HepG2 (cell line): ENCODE results near the gene PIP5KL1. TPM values are rescaled to one million over a fixed set of nuclear protein-coding genes. Genes with fewer than 3 reads are reported as not detected.

Source experiments
- ATRX ChIP-seq: sonication (generic); formaldehyde crosslinking; IDR thresholded peaks from 2 replicates; pipeline ENCODE4 v1.4.0; 2020; ENCODE audit warnings: missing genetic modification reagents, borderline replicate concordance
- DNMT3B ChIP-seq: conservative IDR thresholded peaks from 2 replicates; pipeline ENCODE4 v1.6.1; 2016; ENCODE audit warnings: missing biosample characterization, control low read depth
- KAT8 ChIP-seq: IDR thresholded peaks from 2 replicates; pipeline ENCODE4 v1.6.1; 2016; ENCODE audit warnings: missing genetic modification reagents, missing compliant biosample characterization
- MATR3 ChIP-seq: sonication (generic); formaldehyde crosslinking; IDR thresholded peaks from 2 replicates; pipeline ENCODE4 v1.4.0; 2020; ENCODE audit warnings: missing genetic modification reagents
- REXO4 ChIP-seq: sonication (generic); formaldehyde crosslinking; IDR thresholded peaks from 2 replicates; pipeline ENCODE4 v1.8.0; 2022; ENCODE audit warnings: missing genetic modification reagents, mild to moderate bottlenecking, borderline replicate concordance
- SOX6 ChIP-seq, 2 experiments: fragments of 450-650 bp in 1 of 2; sonication (generic) in 1 of 2; formaldehyde crosslinking in 1 of 2; IDR thresholded peaks; 2 replicates each; pipeline versions ENCODE4 v1.4.0 to v1.6.1; 2017 to 2020; ENCODE audit warnings: antibody characterized with exemption in 1 of 2, mild to moderate bottlenecking in 1 of 2, missing genetic modification reagents in 1 of 2
- ZBTB42 ChIP-seq: sonication (generic); formaldehyde crosslinking; IDR thresholded peaks from 2 replicates; pipeline ENCODE4 v1.5.0; 2020; ENCODE audit warnings: mild to moderate bottlenecking, missing genetic modification reagents
- ZC3H4 ChIP-seq: sonication (generic); formaldehyde crosslinking; IDR thresholded peaks from 2 replicates; pipeline ENCODE4 v1.4.0; 2020; ENCODE audit warnings: missing genetic modification reagents, borderline replicate concordance
- ZNF264 ChIP-seq: sonication (generic); formaldehyde crosslinking; IDR thresholded peaks from 2 replicates; pipeline ENCODE4 v1.4.0; 2020; ENCODE audit warnings: missing genetic modification reagents
- polyA plus RNA-seq, 8 experiments: library from polyadenylated mRNA; depleted of rRNA in 3 of 8; stranded (reverse) in 7 of 8; unstranded in 1 of 8; fragments of >200 nt; fragmentation: Illumina TruSeq in 4 of 8; extraction: Trizol in 4 of 8; gene quantifications; 2 replicates each; pipeline versions ENCODE4 v1.2.1 to v1.2.3, GENCODE V29; 2011 to 2016; ENCODE audit warnings: low read depth in 4 of 8, missing spikeins in 1 of 8, mixed read lengths in 1 of 8; ENCODE audit not compliant: insufficient read depth in 1 of 8
- total RNA-seq, 5 experiments: library from RNA; depleted of rRNA; stranded (reverse); fragments of >200 nt; fragmentation: Illumina TruSeq; extraction: Trizol; gene quantifications; 2 replicates each; pipeline ENCODE4 v1.2.3, GENCODE V29; 2016; ENCODE audit warnings: low read depth in 1 of 5
- TF ChIP-seq, protein P1 (sequence below): sonication (generic); formaldehyde crosslinking; IDR thresholded peaks from 2 replicates; pipeline ENCODE4 v1.4.0; 2020; ENCODE audit warnings: missing genetic modification reagents, borderline replicate concordance
- TF ChIP-seq, protein P2 (sequence below): sonication (generic); formaldehyde crosslinking; IDR thresholded peaks from 2 replicates; pipeline ENCODE4 v1.4.0; 2020; ENCODE audit warnings: missing genetic modification reagents
- TF ChIP-seq, protein P3 (sequence below): IDR thresholded peaks from 2 replicates; pipeline ENCODE4 v1.4.0; 2020; ENCODE audit warnings: mild to moderate bottlenecking, missing genetic modification reagents
- TF ChIP-seq, protein P4 (sequence below): IDR thresholded peaks from 2 replicates; pipeline ENCODE4 v1.6.1; 2016; ENCODE audit warnings: low read depth, missing genetic modification reagents, missing compliant biosample characterization

The PIP5KL1 gene
- total and polyA plus RNA-seq, 2 of the 13 experiments (the other 11 are each of a cell fraction or from before 2014, with no cell fraction given) = 0.20 to 0.49 TPM

DNA sequence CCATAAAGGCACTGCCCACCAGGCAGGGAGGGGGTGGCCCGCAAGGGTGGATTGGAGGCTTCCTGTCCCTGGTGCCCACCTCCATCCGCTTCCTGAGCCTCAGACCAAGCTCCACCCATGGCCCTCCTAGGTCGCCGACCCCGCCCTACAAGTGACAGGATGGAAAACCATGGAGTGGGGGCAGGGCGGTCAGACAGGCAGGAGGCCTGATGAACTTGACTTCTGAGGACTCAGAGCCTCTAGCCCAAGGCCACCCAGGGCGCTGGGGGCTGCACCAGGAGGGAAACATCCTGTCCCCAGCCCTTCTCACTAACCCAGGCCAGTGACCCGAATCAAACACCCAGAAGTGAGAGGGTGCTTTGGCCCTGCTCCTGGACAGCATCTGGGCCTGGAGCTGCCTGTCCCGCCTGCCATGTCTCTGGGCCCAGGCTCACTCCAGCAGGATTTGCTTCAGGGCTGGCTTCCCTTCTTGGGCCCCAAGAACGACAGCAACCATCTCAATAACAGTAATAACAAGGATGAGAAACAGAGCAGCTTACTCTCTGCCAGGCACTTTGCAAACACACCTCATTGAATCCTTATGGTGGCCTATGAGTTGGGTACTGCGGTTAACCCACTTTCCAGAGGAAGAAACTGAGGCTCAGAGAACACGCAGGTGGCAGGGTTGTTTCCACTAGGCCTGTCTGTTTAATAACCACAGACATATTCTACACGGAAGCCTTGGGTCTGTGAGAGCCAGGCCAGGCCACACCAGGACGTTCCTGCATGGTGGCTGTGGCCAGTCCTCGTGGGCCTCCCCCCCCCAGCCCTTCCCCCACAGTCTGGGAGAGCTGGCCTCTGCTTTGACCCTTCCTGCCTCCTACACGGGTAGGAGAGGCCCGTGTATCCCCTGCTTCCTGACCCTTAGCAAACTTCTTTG is 26.8 kb downstream of the PIP5KL1 start (continued):
- TF ChIP-seq, protein P1, sequence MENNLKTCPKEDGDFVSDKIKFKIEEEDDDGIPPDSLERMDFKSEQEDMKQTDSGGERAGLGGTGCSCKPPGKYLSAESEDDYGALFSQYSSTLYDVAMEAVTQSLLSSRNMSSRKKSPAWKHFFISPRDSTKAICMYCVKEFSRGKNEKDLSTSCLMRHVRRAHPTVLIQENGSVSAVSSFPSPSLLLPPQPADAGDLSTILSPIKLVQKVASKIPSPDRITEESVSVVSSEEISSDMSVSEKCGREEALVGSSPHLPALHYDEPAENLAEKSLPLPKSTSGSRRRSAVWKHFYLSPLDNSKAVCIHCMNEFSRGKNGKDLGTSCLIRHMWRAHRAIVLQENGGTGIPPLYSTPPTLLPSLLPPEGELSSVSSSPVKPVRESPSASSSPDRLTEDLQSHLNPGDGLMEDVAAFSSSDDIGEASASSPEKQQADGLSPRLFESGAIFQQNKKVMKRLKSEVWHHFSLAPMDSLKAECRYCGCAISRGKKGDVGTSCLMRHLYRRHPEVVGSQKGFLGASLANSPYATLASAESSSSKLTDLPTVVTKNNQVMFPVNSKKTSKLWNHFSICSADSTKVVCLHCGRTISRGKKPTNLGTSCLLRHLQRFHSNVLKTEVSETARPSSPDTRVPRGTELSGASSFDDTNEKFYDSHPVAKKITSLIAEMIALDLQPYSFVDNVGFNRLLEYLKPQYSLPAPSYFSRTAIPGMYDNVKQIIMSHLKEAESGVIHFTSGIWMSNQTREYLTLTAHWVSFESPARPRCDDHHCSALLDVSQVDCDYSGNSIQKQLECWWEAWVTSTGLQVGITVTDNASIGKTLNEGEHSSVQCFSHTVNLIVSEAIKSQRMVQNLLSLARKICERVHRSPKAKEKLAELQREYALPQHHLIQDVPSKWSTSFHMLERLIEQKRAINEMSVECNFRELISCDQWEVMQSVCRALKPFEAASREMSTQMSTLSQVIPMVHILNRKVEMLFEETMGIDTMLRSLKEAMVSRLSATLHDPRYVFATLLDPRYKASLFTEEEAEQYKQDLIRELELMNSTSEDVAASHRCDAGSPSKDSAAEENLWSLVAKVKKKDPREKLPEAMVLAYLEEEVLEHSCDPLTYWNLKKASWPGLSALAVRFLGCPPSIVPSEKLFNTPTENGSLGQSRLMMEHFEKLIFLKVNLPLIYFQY = peak; percentile 54; the same call in 1 of the 2 replicates
- TF ChIP-seq ZBTB42 (CRISPR knock-in tag) (no peak), ZNF264 (CRISPR knock-in tag) (peak; percentile 28; the same call in 1 of the 2 replicates), ATRX (no peak), SOX6 (IDR thresholded peaks at IDR 0.05) (no peak), SOX6 (CRISPR knock-in tag; IDR thresholded peaks at IDR 0.05) (peak; percentile 74), DNMT3B (CRISPR knock-in tag) (0 out of 2 replicates have a peak, but pooled peaks have one; percentile 11), MATR3 (no peak), REXO4 (CRISPR knock-in tag) (no peak), KAT8 (peak; percentile 79), ZC3H4 (CRISPR knock-in tag) (0 out of 2 replicates have a peak, but pooled peaks have one; percentile 7)
- TF ChIP-seq, protein P2, sequence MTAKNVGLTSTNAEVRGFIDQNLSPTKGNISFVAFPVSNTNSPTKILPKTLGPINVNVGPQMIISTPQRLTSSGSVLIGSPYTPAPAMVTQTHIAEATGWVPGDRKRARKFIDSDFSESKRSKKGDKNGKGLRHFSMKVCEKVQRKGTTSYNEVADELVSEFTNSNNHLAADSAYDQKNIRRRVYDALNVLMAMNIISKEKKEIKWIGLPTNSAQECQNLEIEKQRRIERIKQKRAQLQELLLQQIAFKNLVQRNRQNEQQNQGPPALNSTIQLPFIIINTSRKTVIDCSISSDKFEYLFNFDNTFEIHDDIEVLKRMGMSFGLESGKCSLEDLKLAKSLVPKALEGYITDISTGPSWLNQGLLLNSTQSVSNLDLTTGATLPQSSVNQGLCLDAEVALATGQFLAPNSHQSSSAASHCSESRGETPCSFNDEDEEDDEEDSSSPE (CRISPR knock-in tag) = no peak
- TF ChIP-seq, protein P3, sequence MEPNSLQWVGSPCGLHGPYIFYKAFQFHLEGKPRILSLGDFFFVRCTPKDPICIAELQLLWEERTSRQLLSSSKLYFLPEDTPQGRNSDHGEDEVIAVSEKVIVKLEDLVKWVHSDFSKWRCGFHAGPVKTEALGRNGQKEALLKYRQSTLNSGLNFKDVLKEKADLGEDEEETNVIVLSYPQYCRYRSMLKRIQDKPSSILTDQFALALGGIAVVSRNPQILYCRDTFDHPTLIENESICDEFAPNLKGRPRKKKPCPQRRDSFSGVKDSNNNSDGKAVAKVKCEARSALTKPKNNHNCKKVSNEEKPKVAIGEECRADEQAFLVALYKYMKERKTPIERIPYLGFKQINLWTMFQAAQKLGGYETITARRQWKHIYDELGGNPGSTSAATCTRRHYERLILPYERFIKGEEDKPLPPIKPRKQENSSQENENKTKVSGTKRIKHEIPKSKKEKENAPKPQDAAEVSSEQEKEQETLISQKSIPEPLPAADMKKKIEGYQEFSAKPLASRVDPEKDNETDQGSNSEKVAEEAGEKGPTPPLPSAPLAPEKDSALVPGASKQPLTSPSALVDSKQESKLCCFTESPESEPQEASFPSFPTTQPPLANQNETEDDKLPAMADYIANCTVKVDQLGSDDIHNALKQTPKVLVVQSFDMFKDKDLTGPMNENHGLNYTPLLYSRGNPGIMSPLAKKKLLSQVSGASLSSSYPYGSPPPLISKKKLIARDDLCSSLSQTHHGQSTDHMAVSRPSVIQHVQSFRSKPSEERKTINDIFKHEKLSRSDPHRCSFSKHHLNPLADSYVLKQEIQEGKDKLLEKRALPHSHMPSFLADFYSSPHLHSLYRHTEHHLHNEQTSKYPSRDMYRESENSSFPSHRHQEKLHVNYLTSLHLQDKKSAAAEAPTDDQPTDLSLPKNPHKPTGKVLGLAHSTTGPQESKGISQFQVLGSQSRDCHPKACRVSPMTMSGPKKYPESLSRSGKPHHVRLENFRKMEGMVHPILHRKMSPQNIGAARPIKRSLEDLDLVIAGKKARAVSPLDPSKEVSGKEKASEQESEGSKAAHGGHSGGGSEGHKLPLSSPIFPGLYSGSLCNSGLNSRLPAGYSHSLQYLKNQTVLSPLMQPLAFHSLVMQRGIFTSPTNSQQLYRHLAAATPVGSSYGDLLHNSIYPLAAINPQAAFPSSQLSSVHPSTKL (CRISPR knock-in tag) = peak; percentile 88
- TF ChIP-seq, protein P4, sequence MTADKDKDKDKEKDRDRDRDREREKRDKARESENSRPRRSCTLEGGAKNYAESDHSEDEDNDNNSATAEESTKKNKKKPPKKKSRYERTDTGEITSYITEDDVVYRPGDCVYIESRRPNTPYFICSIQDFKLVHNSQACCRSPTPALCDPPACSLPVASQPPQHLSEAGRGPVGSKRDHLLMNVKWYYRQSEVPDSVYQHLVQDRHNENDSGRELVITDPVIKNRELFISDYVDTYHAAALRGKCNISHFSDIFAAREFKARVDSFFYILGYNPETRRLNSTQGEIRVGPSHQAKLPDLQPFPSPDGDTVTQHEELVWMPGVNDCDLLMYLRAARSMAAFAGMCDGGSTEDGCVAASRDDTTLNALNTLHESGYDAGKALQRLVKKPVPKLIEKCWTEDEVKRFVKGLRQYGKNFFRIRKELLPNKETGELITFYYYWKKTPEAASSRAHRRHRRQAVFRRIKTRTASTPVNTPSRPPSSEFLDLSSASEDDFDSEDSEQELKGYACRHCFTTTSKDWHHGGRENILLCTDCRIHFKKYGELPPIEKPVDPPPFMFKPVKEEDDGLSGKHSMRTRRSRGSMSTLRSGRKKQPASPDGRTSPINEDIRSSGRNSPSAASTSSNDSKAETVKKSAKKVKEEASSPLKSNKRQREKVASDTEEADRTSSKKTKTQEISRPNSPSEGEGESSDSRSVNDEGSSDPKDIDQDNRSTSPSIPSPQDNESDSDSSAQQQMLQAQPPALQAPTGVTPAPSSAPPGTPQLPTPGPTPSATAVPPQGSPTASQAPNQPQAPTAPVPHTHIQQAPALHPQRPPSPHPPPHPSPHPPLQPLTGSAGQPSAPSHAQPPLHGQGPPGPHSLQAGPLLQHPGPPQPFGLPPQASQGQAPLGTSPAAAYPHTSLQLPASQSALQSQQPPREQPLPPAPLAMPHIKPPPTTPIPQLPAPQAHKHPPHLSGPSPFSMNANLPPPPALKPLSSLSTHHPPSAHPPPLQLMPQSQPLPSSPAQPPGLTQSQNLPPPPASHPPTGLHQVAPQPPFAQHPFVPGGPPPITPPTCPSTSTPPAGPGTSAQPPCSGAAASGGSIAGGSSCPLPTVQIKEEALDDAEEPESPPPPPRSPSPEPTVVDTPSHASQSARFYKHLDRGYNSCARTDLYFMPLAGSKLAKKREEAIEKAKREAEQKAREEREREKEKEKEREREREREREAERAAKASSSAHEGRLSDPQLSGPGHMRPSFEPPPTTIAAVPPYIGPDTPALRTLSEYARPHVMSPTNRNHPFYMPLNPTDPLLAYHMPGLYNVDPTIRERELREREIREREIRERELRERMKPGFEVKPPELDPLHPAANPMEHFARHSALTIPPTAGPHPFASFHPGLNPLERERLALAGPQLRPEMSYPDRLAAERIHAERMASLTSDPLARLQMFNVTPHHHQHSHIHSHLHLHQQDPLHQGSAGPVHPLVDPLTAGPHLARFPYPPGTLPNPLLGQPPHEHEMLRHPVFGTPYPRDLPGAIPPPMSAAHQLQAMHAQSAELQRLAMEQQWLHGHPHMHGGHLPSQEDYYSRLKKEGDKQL (CRISPR knock-in tag) = 0 out of 2 replicates have a peak, but pooled peaks have one; percentile 49
